K562 (cell line): ENCODE data around the gene RPL19. TPM values are rescaled to one million over a fixed set of nuclear protein-coding genes. Genes with fewer than 3 reads are reported as not detected.

Source experiments
- ATF7 ChIP-seq: fragments of 450-650 bp; IDR thresholded peaks from 2 replicates; pipeline ENCODE4 v1.7.1; 2014; ENCODE audit warnings: mild to moderate bottlenecking, moderate library complexity
- PPARD ChIP-seq: fragments of 250-450 bp; sonication (Bioruptor Pico); IDR thresholded peaks from 2 replicates; pipeline ENCODE4 v1.8.0; 2022; ENCODE audit warnings: inconsistent platforms, mild to moderate bottlenecking, moderate library complexity
- TOE1 ChIP-seq, 2 experiments: fragments of 450-650 bp in 1 of 2; sonication (generic) in 1 of 2; formaldehyde crosslinking in 1 of 2; IDR thresholded peaks; 2 replicates each; pipeline versions ENCODE4 v1.7.1 to v1.8.0; 2016 to 2022; ENCODE audit warnings: borderline replicate concordance in 2 of 2, mild to moderate bottlenecking in 2 of 2, antibody characterized with exemption in 1 of 2, inconsistent platforms in 1 of 2, low read depth in 1 of 2, missing genetic modification reagents in 1 of 2, moderate library complexity in 1 of 2
- ZBTB2 ChIP-seq: fragments of 450-650 bp; IDR thresholded peaks from 2 replicates; pipeline ENCODE4 v1.6.1; 2016; ENCODE audit warnings: antibody characterized with exemption
- ZNF121 ChIP-seq: sonication (generic); formaldehyde crosslinking; conservative IDR thresholded peaks from 2 replicates; pipeline ENCODE4 v1.8.0; 2022; ENCODE audit warnings: missing genetic modification reagents
- ZNF318 ChIP-seq, 2 experiments: fragments of 450-650 bp; IDR thresholded peaks; 2 replicates each; pipeline ENCODE4 v1.6.1; 2016; ENCODE audit warnings: mild to moderate bottlenecking in 2 of 2, borderline replicate concordance in 1 of 2, low read depth in 1 of 2, moderate library complexity in 1 of 2
- ZNF592 ChIP-seq: fragments of 450-650 bp; IDR thresholded peaks from 2 replicates; pipeline ENCODE4 v1.6.1; 2017; ENCODE audit warnings: antibody characterized with exemption, mild to moderate bottlenecking
- polyA plus RNA-seq, 8 experiments: library from polyadenylated mRNA; depleted of rRNA in 4 of 8; stranded (reverse) in 5 of 8; unstranded in 3 of 8; fragments of >200 nt; fragmentation: Nextera tagmentation in 2 of 8; fragmentation: Illumina TruSeq in 1 of 8; extraction: Ambion mirVana in 2 of 8; extraction: Trizol in 1 of 8; gene quantifications; 2 replicates each; pipeline versions ENCODE4 v1.2.1 to v1.2.3, GENCODE V29; 2011 to 2014; ENCODE audit warnings: inconsistent platforms in 1 of 8, missing spikeins in 1 of 8
- total RNA-seq, 7 experiments: library from RNA; depleted of rRNA in 6 of 7; stranded (reverse); fragments of >200 nt in 6 of 7; fragmentation: Illumina TruSeq in 2 of 7; extraction: Trizol in 2 of 7; gene quantifications; 2 replicates each; pipeline versions ENCODE4 v1.2.1 to v1.2.3, GENCODE V29; 2011 to 2021; ENCODE audit warnings: low replicate concordance in 1 of 7

The RPL19 gene
- total and polyA plus RNA-seq, 9 of the 15 experiments (the other 6 are each of a cell fraction or from before 2014, with no cell fraction given): 2,263 to 4,614 (median 3,727) TPM

GRCh38 chr17:39199820-39200069 lies 338 bp upstream of the RPL19 start (continued):
- no peak for TF ChIP-seq PPARD (CRISPR knock-in tag)
- 0 out of 2 replicates have a peak, but pooled peaks have one; percentile 59 for TF ChIP-seq ZNF592
- TF ChIP-seq TOE1 (IDR thresholded peaks at IDR 0.05; ENCODE audit: borderline replicate concordance): peak; percentile 98
- TF ChIP-seq TOE1 (CRISPR knock-in tag; IDR thresholded peaks at IDR 0.05; ENCODE audit: borderline replicate concordance, low read depth): no peak
- peak; percentile 89 for TF ChIP-seq ZBTB2
- TF ChIP-seq ZNF121 (CRISPR knock-in tag): 0 out of 2 replicates have a peak, but pooled peaks have one; percentile 25
- no peak for TF ChIP-seq ATF7
- no peak for TF ChIP-seq ZNF318 (IDR thresholded peaks at IDR 0.05; ENCODE audit: borderline replicate concordance in 1 of 2, low read depth in 1 of 2)
